ENCODE results near the gene THY1. TPM values are rescaled to one million over a fixed set of nuclear protein-coding genes. Genes with fewer than 3 reads are reported as not detected.

Gene THY1
- total and polyA plus RNA-seq, 2 of the 8 experiments (the other 6 are each of a cell fraction or from before 2014, with no cell fraction given): 286 to 2,479 TPM

DNA sequence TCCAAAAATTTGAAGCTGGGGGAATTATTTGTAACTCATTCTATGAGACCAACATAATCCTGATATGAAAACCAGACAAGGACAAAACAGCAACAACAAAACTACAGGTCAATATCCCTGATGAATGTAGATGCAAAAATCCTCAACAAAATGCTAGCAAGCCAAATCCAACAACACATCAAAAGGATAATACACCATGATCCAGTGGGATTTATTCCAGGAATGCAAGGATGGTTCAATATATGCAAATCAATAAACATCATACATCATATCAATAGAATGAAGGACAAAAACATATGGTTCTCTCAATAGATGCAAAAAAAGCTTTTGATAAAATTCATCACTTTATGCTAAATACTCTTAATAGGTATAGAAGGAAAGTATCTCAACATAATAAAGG, 22.1 kb downstream of the THY1 start:
- Histone ChIP-seq H3K18ac (ENCODE audit: extremely low read depth, low read length) (no peak overlapping the region), H3K4ac (replicated peaks; ENCODE audit: insufficient read length, low read depth, low read length) (no peak overlapping the region), H2AK5ac (ENCODE audit: low read depth, low read length) (no peak overlapping the region), H4K8ac (ENCODE audit: extremely low read depth, insufficient read depth, low read length) (no peak overlapping the region), H4K5ac (ENCODE audit: insufficient read length, low read depth, low read length) (no peak overlapping the region), H2BK12ac (ENCODE audit: low read depth, low read length) (no peak overlapping the region), H3K56ac (replicated peaks; ENCODE audit: insufficient read length, low read depth, low read length) (no peak overlapping the region), H3K27ac (ENCODE audit: low read depth, low read length) (no peak overlapping the region), H3K36me3 (ENCODE audit: control insufficient read depth in 2 of 4, insufficient read depth in 4 of 4, low read length in 3 of 4) (no peaks in the 10 kb centered on the region; a peak in 1 of 8 replicates), H2BK15ac (ENCODE audit: low read length) (no peak overlapping the region), H3K4me1 (replicated peaks in 1 of 4; ENCODE audit: control insufficient read depth in 3 of 4, insufficient read depth in 4 of 4, low read length in 3 of 4) (no peaks in the 10 kb centered on the region), H3K27me3 (replicated peaks in 1 of 4; ENCODE audit: control insufficient read depth in 3 of 4, extremely low read depth in 1 of 4, insufficient read depth in 3 of 4, low read length in 3 of 4) (no peaks in the 10 kb centered on the region), H3K9me3 (ENCODE audit: insufficient read depth in 2 of 2, low read depth in 1 of 2, low read length in 1 of 2) (no peaks in the 10 kb centered on the region; a peak in 1 of 4 replicates), H3K23ac (ENCODE audit: insufficient read length) (no peak overlapping the region), H3K4me2 (ENCODE audit: insufficient read depth in 1 of 2, low read depth in 2 of 2, low read length in 2 of 2) (no peak overlapping the region), H4K20me1 (replicated peaks in 1 of 2; ENCODE audit: control insufficient read depth in 1 of 2, insufficient read depth in 2 of 2, low read length in 2 of 2) (no peaks in the 10 kb centered on the region), H2AFZ (ENCODE audit: low read length) (no peak overlapping the region), H3K4me3 (ENCODE audit: extremely low read depth in 1 of 4, insufficient read depth in 2 of 4, low read depth in 3 of 4, low read length in 4 of 4) (no peak overlapping the region), H4K91ac (replicated peaks; ENCODE audit: insufficient read length, low read length) (no peak overlapping the region), H3K9ac (replicated peaks in 1 of 4; ENCODE audit: extremely low read depth in 1 of 4, low read depth in 3 of 4, low read length in 3 of 4) (no peak overlapping the region), H3K23me2 (ENCODE audit: low read depth, low read length) (no peaks in the 10 kb centered on the region), H3K79me2 (ENCODE audit: control insufficient read depth in 1 of 2, insufficient read depth in 2 of 2, low read length in 2 of 2) (no peaks in the 10 kb centered on the region), H2BK5ac (ENCODE audit: low read depth, low read length) (no peak overlapping the region), H3K79me1 (ENCODE audit: low read depth, low read length) (no peaks in the 10 kb centered on the region), H2BK120ac (replicated peaks; ENCODE audit: low read depth, low read length) (no peak overlapping the region), H3K14ac (ENCODE audit: insufficient read length) (no peak overlapping the region), H2BK20ac (ENCODE audit: low read length) (no peak overlapping the region)
- TF ChIP-seq RBBP5 (IDR thresholded peaks at IDR 0.05; ENCODE audit: borderline replicate concordance, low read depth, low read length) (no peak), NANOG (IDR thresholded peaks at IDR 0.05; ENCODE audit: insufficient read depth, low read depth, low read length, poor library complexity, severe bottlenecking) (no peak)
- POLR2A ChIA-PET (ENCODE audit: partially characterized antibody): interaction anchor here (1.3 to 1.7 kb wide), 2 partner anchors 15 to 22 kb away, joined by 3 to 6 read pairs; partner anchors contain the start of gene THY1
- DNase-seq (ENCODE audit: low read depth in 1 of 2, low spot score in 2 of 2): no peak
- no peak for FAIRE-seq
- CTCF ChIA-PET (ENCODE audit: partially characterized antibody): interaction anchor here (1.3 to 6.7 kb wide), 2 partner anchors 11 to 14 kb away, joined by 3 to 31 read pairs; no protein-coding TSS in a partner anchor
